Measurements from ENCODE around the gene CCDC142.
"Not testable (repeated sequence)": the region's sequence is repeated elsewhere in the genome, so short reads cannot be mapped to it uniquely, and the experiment has no call there.

The CCDC142 gene

GRCh38 chr2:74497777-74498499 is 15.1 kb upstream of the CCDC142 start:
- no peak for DNase-seq

GRCh38 chr2:74496997-74497776 is 14.4 kb upstream of the CCDC142 start:
- no peak for DNase-seq

- no peak for DNase-seq
Measured at GRCh38 chr2:74495440-74495839, 12.6 kb upstream of the CCDC142 start.

GRCh38 chr2:74493546-74493945 is 10.7 kb upstream of the CCDC142 start:
- no peak for DNase-seq

- DNase-seq = no peak
Measured at GRCh38 chr2:74491648-74492544, 9.1 kb upstream of the CCDC142 start.

GRCh38 chr2:74489906-74490305 is 7.1 kb upstream of the CCDC142 start:
- no peak for DNase-seq

- no peak for DNase-seq
Measured at GRCh38 chr2:74488643-74489481, 6.1 kb upstream of the CCDC142 start.

GRCh38 chr2:74486141-74486540 is 3.3 kb upstream of the CCDC142 start:
- no peak for DNase-seq

GRCh38 chr2:74483675-74484164 is 922 bp upstream of the CCDC142 start:
- DNase-seq = not testable (repeated sequence)

GRCh38 chr2:74481961-74482800 is 617 bp downstream of the CCDC142 start:
- DNase-seq = peak; percentile 53

- no peak for DNase-seq
Measured at GRCh38 chr2:74481431-74481830, 1.4 kb downstream of the CCDC142 start.

GRCh38 chr2:74474899-74475298 is 7.9 kb downstream of the CCDC142 start:
- DNase-seq = no peak

- no peak for DNase-seq
Measured at GRCh38 chr2:74474481-74474880, 8.3 kb downstream of the CCDC142 start.

GRCh38 chr2:74472945-74473258 is 9.9 kb downstream of the CCDC142 start:
- no peak for DNase-seq

- DNase-seq = peak; percentile 95
Measured at GRCh38 chr2:74472086-74472944, 10.5 kb downstream of the CCDC142 start, which contains the start of gene MRPL53. MRPL53 (minus strand) TSS chr2:74472680; CDS start chr2:74472660, 20 bp downstream.

- DNase-seq = no peak
Measured at GRCh38 chr2:74471332-74472065, 11.3 kb downstream of the CCDC142 start.

- DNase-seq = not testable (repeated sequence)
Measured at GRCh38 chr2:74470742-74471141, 12.1 kb downstream of the CCDC142 start.

GRCh38 chr2:74464406-74464805 is 18.4 kb downstream of the CCDC142 start:
- DNase-seq = no peak

- DNase-seq = no peak
Measured at GRCh38 chr2:74462786-74463105, 20.1 kb downstream of the CCDC142 start.

Data from CD4-positive, alpha-beta T cell treated with Interleukin-4 for 4 hours (primary cell).